Ishikawa (cell line): ENCODE results near the gene AKR1B1.

Source experiments
- CREB1 ChIP-seq: IDR thresholded peaks from 2 replicates; pipeline ENCODE4 v1.6.1; 2012; ENCODE audit warnings: low read depth
- MAX ChIP-seq: IDR thresholded peaks from 2 replicates; pipeline ENCODE4 v1.6.1; 2012
- RAD21 ChIP-seq: IDR thresholded peaks from 2 replicates; pipeline ENCODE4 v1.6.1; 2012; ENCODE audit warnings: low read depth
- REST ChIP-seq: IDR thresholded peaks from 2 replicates; pipeline ENCODE4 v1.6.1; 2012; ENCODE audit warnings: low read depth, mild to moderate bottlenecking
- YY1 ChIP-seq: IDR thresholded peaks from 2 replicates; pipeline ENCODE4 v1.6.1; 2012; ENCODE audit warnings: low read depth

DNA sequence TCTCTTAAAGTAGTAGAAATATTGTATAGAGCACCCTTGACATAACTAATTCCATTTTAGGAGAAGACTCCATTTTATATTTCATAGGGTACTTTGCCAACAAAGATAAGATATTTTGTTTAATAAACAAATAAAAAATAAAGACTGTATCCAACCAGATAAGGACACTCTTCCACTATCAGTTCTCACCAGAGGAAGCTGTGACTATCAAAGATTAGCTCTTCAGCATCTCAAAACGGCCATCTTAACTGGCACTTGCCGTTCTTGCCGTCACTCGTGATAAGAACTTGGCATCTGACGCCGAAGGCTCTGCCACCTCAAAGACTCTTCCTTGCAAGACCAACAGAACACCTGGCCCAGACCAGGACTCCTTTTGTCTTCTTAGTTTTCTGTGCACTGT, 26.3 kb upstream of the AKR1B1 start:
- TF ChIP-seq YY1, result no peak
- TF ChIP-seq RAD21, result no peak
- TF ChIP-seq MAX, result no peak
- TF ChIP-seq CREB1, result no peak
- no peak for TF ChIP-seq REST
